ENCODE measurements around the gene PHF14. TPM values are rescaled to one million over a fixed set of nuclear protein-coding genes. Genes with fewer than 3 reads are reported as not detected.

Gene PHF14
- polyA plus RNA-seq, 4 donors = 18.6 to 27.9 (median 25.1) TPM

GRCh38 chr7:11083214-11083568 is 109.5 kb downstream of the PHF14 start:
- H3K27ac ChIP-seq (ENCODE audit: low read depth in 1 of 3, low read length in 2 of 3) = no peak overlapping the region
- WGBS, 3 donors = 94 to 100% (median 97%) methylated on average over 7 of the region's 7 CpGs
- no peak overlapping the region for H3K4me3 ChIP-seq (ENCODE audit: low read depth in 1 of 3, low read length in 3 of 3)
- no peaks in the 10 kb centered on the region for H3K27me3 ChIP-seq (ENCODE audit: control insufficient read depth in 3 of 3, insufficient read depth in 3 of 3, low read length in 3 of 3)
- DNase-seq (no peak), FAIRE-seq (no peak)
- H3K36me3 ChIP-seq (ENCODE audit: control insufficient read depth in 3 of 3, insufficient read depth in 2 of 3, low read depth in 1 of 3, low read length in 3 of 3) = peaks cover 0 to 7% (median 1%) of the 10 kb centered on the region in 3 donors
- H3K9me3 ChIP-seq (ENCODE audit: control insufficient read depth in 2 of 2, insufficient read depth in 1 of 2, low read depth in 1 of 2, low read length in 1 of 2) = peaks cover 0 to 12% of the 10 kb centered on the region in 2 donors
- H3K4me1 ChIP-seq (ENCODE audit: control insufficient read depth in 3 of 3, insufficient read depth in 2 of 3, low read depth in 1 of 3, low read length in 2 of 3) = no peaks in the 10 kb centered on the region

- Histone ChIP-seq H3K4me1 (ENCODE audit: control insufficient read depth in 3 of 3, insufficient read depth in 2 of 3, low read depth in 1 of 3, low read length in 2 of 3) (no peaks in the 10 kb centered on the region), H3K27me3 (ENCODE audit: control insufficient read depth in 3 of 3, insufficient read depth in 3 of 3, low read length in 3 of 3) (no peaks in the 10 kb centered on the region), H3K27ac (ENCODE audit: low read depth in 1 of 3, low read length in 2 of 3) (no peak overlapping the region), H3K4me3 (ENCODE audit: low read depth in 1 of 3, low read length in 3 of 3) (no peak overlapping the region), H3K9me3 (ENCODE audit: control insufficient read depth in 2 of 2, insufficient read depth in 1 of 2, low read depth in 1 of 2, low read length in 1 of 2) (no peaks in the 10 kb centered on the region), H3K36me3 (ENCODE audit: control insufficient read depth in 3 of 3, insufficient read depth in 2 of 3, low read depth in 1 of 3, low read length in 3 of 3) (no peaks in the 10 kb centered on the region)
- 62 to 77% (median 75%) methylated on average over 2 of the region's 2 CpGs for WGBS, 3 donors
- FAIRE-seq = no peak
- no peak for DNase-seq
These were observed 130.9 kb downstream of the PHF14 start for GRCh38 chr7:11104578-11104977.

GRCh38 chr7:11109659-11110058 is 136.0 kb downstream of the PHF14 start:
- Histone ChIP-seq H3K4me1 (ENCODE audit: control insufficient read depth in 3 of 3, insufficient read depth in 2 of 3, low read depth in 1 of 3, low read length in 2 of 3) (no peaks in the 10 kb centered on the region), H3K27me3 (ENCODE audit: control insufficient read depth in 3 of 3, insufficient read depth in 3 of 3, low read length in 3 of 3) (no peaks in the 10 kb centered on the region), H3K9me3 (ENCODE audit: control insufficient read depth in 2 of 2, insufficient read depth in 1 of 2, low read depth in 1 of 2, low read length in 1 of 2) (no peaks in the 10 kb centered on the region), H3K36me3 (ENCODE audit: control insufficient read depth in 3 of 3, insufficient read depth in 2 of 3, low read depth in 1 of 3, low read length in 3 of 3) (no peaks in the 10 kb centered on the region), H3K27ac (ENCODE audit: low read depth in 1 of 3, low read length in 2 of 3) (no peak overlapping the region), H3K4me3 (ENCODE audit: low read depth in 1 of 3, low read length in 3 of 3) (no peak overlapping the region)
- DNase-seq (no peak), FAIRE-seq (no peak)

- Histone ChIP-seq H3K36me3 (ENCODE audit: control insufficient read depth in 3 of 3, insufficient read depth in 2 of 3, low read depth in 1 of 3, low read length in 3 of 3) (peaks cover 0 to 2% (median 0%) of the 10 kb centered on the region in 3 donors), H3K9me3 (ENCODE audit: control insufficient read depth in 2 of 2, insufficient read depth in 1 of 2, low read depth in 1 of 2, low read length in 1 of 2) (no peaks in the 10 kb centered on the region), H3K4me3 (ENCODE audit: low read depth in 1 of 3, low read length in 3 of 3) (no peak overlapping the region), H3K27me3 (ENCODE audit: control insufficient read depth in 3 of 3, insufficient read depth in 3 of 3, low read length in 3 of 3) (no peaks in the 10 kb centered on the region), H3K27ac (ENCODE audit: low read depth in 1 of 3, low read length in 2 of 3) (no peak overlapping the region), H3K4me1 (ENCODE audit: control insufficient read depth in 3 of 3, insufficient read depth in 2 of 3, low read depth in 1 of 3, low read length in 2 of 3) (no peaks in the 10 kb centered on the region)
- 96 to 100% (median 97%) methylated on average over 3 of the region's 3 CpGs for WGBS, 3 donors
- no peak for DNase-seq
- FAIRE-seq = peak; percentile 44
These were observed 146.5 kb downstream of the PHF14 start for GRCh38 chr7:11120068-11120664.

GRCh38 chr7:11120675-11121220 is 147.1 kb downstream of the PHF14 start:
- Histone ChIP-seq H3K9me3 (ENCODE audit: control insufficient read depth in 2 of 2, insufficient read depth in 1 of 2, low read depth in 1 of 2, low read length in 1 of 2) (no peaks in the 10 kb centered on the region), H3K27me3 (ENCODE audit: control insufficient read depth in 3 of 3, insufficient read depth in 3 of 3, low read length in 3 of 3) (no peaks in the 10 kb centered on the region), H3K4me1 (ENCODE audit: control insufficient read depth in 3 of 3, insufficient read depth in 2 of 3, low read depth in 1 of 3, low read length in 2 of 3) (no peaks in the 10 kb centered on the region), H3K27ac (ENCODE audit: low read depth in 1 of 3, low read length in 2 of 3) (no peak overlapping the region), H3K4me3 (ENCODE audit: low read depth in 1 of 3, low read length in 3 of 3) (no peak overlapping the region), H3K36me3 (ENCODE audit: control insufficient read depth in 3 of 3, insufficient read depth in 2 of 3, low read depth in 1 of 3, low read length in 3 of 3) (peaks cover 0 to 2% (median 0%) of the 10 kb centered on the region in 3 donors)
- 75 to 84% (median 80%) methylated on average over 3 of the region's 3 CpGs for WGBS, 3 donors
- DNase-seq (no peak), FAIRE-seq (no peak)

GRCh38 chr7:11124856-11125559 is 151.3 kb downstream of the PHF14 start:
- no peak for FAIRE-seq
- no peak overlapping the region for H3K4me3 ChIP-seq (ENCODE audit: low read depth in 1 of 3, low read length in 3 of 3)
- H3K27me3 ChIP-seq (ENCODE audit: control insufficient read depth in 3 of 3, insufficient read depth in 3 of 3, low read length in 3 of 3) = no peaks in the 10 kb centered on the region
- no peak overlapping the region for H3K27ac ChIP-seq (ENCODE audit: low read depth in 1 of 3, low read length in 2 of 3)
- no peak for DNase-seq
- H3K9me3 ChIP-seq (ENCODE audit: control insufficient read depth in 2 of 2, insufficient read depth in 1 of 2, low read depth in 1 of 2, low read length in 1 of 2) = no peaks in the 10 kb centered on the region
- peaks cover 0 to 2% (median 1%) of the 10 kb centered on the region in 3 donors for H3K36me3 ChIP-seq (ENCODE audit: control insufficient read depth in 3 of 3, insufficient read depth in 2 of 3, low read depth in 1 of 3, low read length in 3 of 3)
- H3K4me1 ChIP-seq (ENCODE audit: control insufficient read depth in 3 of 3, insufficient read depth in 2 of 3, low read depth in 1 of 3, low read length in 2 of 3) = no peaks in the 10 kb centered on the region
- 87 to 93% (median 90%) methylated on average over 2 of the region's 2 CpGs for WGBS, 3 donors

- Histone ChIP-seq H3K27ac (ENCODE audit: low read depth in 1 of 3, low read length in 2 of 3) (no peak overlapping the region), H3K4me1 (ENCODE audit: control insufficient read depth in 3 of 3, insufficient read depth in 2 of 3, low read depth in 1 of 3, low read length in 2 of 3) (no peaks in the 10 kb centered on the region), H3K36me3 (ENCODE audit: control insufficient read depth in 3 of 3, insufficient read depth in 2 of 3, low read depth in 1 of 3, low read length in 3 of 3) (peaks cover 0 to 1% (median 0%) of the 10 kb centered on the region in 3 donors), H3K9me3 (ENCODE audit: control insufficient read depth in 2 of 2, insufficient read depth in 1 of 2, low read depth in 1 of 2, low read length in 1 of 2) (no peaks in the 10 kb centered on the region), H3K4me3 (ENCODE audit: low read depth in 1 of 3, low read length in 3 of 3) (no peak overlapping the region), H3K27me3 (ENCODE audit: control insufficient read depth in 3 of 3, insufficient read depth in 3 of 3, low read length in 3 of 3) (no peaks in the 10 kb centered on the region)
- DNase-seq (no peak), FAIRE-seq (no peak)
- 74 to 91% (median 77%) methylated on average over 3 of the region's 3 CpGs for WGBS, 3 donors
These were observed 153.6 kb downstream of the PHF14 start for GRCh38 chr7:11127114-11127785.

- no peaks in the 10 kb centered on the region for H3K27me3 ChIP-seq (ENCODE audit: control insufficient read depth in 3 of 3, insufficient read depth in 3 of 3, low read length in 3 of 3)
- DNase-seq = no peak
- H3K4me1 ChIP-seq (ENCODE audit: control insufficient read depth in 3 of 3, insufficient read depth in 2 of 3, low read depth in 1 of 3, low read length in 2 of 3) = no peaks in the 10 kb centered on the region
- FAIRE-seq = no peak
- no peak overlapping the region for H3K4me3 ChIP-seq (ENCODE audit: low read depth in 1 of 3, low read length in 3 of 3)
- H3K27ac ChIP-seq (ENCODE audit: low read depth in 1 of 3, low read length in 2 of 3) = no peak overlapping the region
- H3K9me3 ChIP-seq (ENCODE audit: control insufficient read depth in 2 of 2, insufficient read depth in 1 of 2, low read depth in 1 of 2, low read length in 1 of 2) = no peaks in the 10 kb centered on the region
- H3K36me3 ChIP-seq (ENCODE audit: control insufficient read depth in 3 of 3, insufficient read depth in 2 of 3, low read depth in 1 of 3, low read length in 3 of 3) = peaks cover 0 to 1% (median 0%) of the 10 kb centered on the region in 3 donors
These were observed 154.3 kb downstream of the PHF14 start for GRCh38 chr7:11127988-11128387.

All from small intestine (tissue), 7 donors.